ENCODE data around the gene CLPTM1.
"Not testable (repeated sequence)": the region's sequence is repeated elsewhere in the genome, so short reads cannot be mapped to it uniquely, and the experiment has no call there.

Gene CLPTM1

GRCh38 chr19:44961821-44962220, 6.6 kb downstream of the CLPTM1 start:
- Histone ChIP-seq H2BK5ac (ENCODE audit: low read length) (no peak overlapping the region), H4K8ac (ENCODE audit: low read depth, low read length) (no peak overlapping the region), H3K79me2 (ENCODE audit: control insufficient read depth, insufficient read depth, low read length) (peaks cover 33% of the 10 kb centered on the region), H3K56ac (ENCODE audit: low read length) (no peak overlapping the region), H3K27me3 (ENCODE audit: insufficient read depth, low read length, poor library complexity) (no peaks in the 10 kb centered on the region), H3K4me3 (ENCODE audit: low read length) (no peak overlapping the region), H3K4me1 (ENCODE audit: control insufficient read depth, low read depth, low read length) (no peaks in the 10 kb centered on the region), H3K79me1 (ENCODE audit: low read length) (peaks cover 31% of the 10 kb centered on the region), H4K5ac (ENCODE audit: low read length) (no peak overlapping the region), H3K4ac (ENCODE audit: low read depth, low read length) (no peak overlapping the region), H2BK15ac (replicated peaks; ENCODE audit: low read depth) (no peak overlapping the region), H3K4me2 (ENCODE audit: low read length) (no peak overlapping the region), H3K36me3 (ENCODE audit: control insufficient read depth, insufficient read depth, low read length) (peaks cover 1% of the 10 kb centered on the region), H3K23ac (ENCODE audit: low read length) (no peak overlapping the region), H2AK5ac (ENCODE audit: low read length) (no peak overlapping the region), H3K9ac (ENCODE audit: low read length) (no peak overlapping the region), H3K18ac (ENCODE audit: low read length) (no peak overlapping the region), H2BK120ac (ENCODE audit: low read depth, low read length) (no peak overlapping the region), H3K27ac (ENCODE audit: low read depth, low read length) (no peak overlapping the region)
- DNase-seq, result no peak
- WGBS (ENCODE audit: extremely low coverage, insufficient coverage, low lambda C conversion rate), result no CpG with 5 or more reads among the region's 8 CpGs

- H3K56ac ChIP-seq (ENCODE audit: low read length), result no peak overlapping the region
- H3K4me1 ChIP-seq (ENCODE audit: control insufficient read depth, low read depth, low read length), result no peaks in the 10 kb centered on the region
- WGBS (ENCODE audit: extremely low coverage, insufficient coverage, low lambda C conversion rate), result no CpG with 5 or more reads among the region's 5 CpGs
- H4K8ac ChIP-seq (ENCODE audit: low read depth, low read length), result no peak overlapping the region
- no peaks in the 10 kb centered on the region for H3K79me2 ChIP-seq (ENCODE audit: control insufficient read depth, insufficient read depth, low read length)
- no peak overlapping the region for H4K5ac ChIP-seq (ENCODE audit: low read length)
- no peak overlapping the region for H2BK15ac ChIP-seq (replicated peaks; ENCODE audit: low read depth)
- no peak overlapping the region for H2BK5ac ChIP-seq (ENCODE audit: low read length)
- no peak overlapping the region for H3K18ac ChIP-seq (ENCODE audit: low read length)
- H3K27me3 ChIP-seq (ENCODE audit: insufficient read depth, low read length, poor library complexity), result no peaks in the 10 kb centered on the region
- no peak overlapping the region for H2BK120ac ChIP-seq (ENCODE audit: low read depth, low read length)
- no peak overlapping the region for H2AK5ac ChIP-seq (ENCODE audit: low read length)
- H3K9ac ChIP-seq (ENCODE audit: low read length), result no peak overlapping the region
- no peak overlapping the region for H3K4ac ChIP-seq (ENCODE audit: low read depth, low read length)
- DNase-seq, result no peak
- H3K4me2 ChIP-seq (ENCODE audit: low read length), result no peak overlapping the region
- no peaks in the 10 kb centered on the region for H3K36me3 ChIP-seq (ENCODE audit: control insufficient read depth, insufficient read depth, low read length)
- H3K79me1 ChIP-seq (ENCODE audit: low read length), result no peaks in the 10 kb centered on the region
- no peak overlapping the region for H3K27ac ChIP-seq (ENCODE audit: low read depth, low read length)
- H3K4me3 ChIP-seq (ENCODE audit: low read length), result no peak overlapping the region
- H3K23ac ChIP-seq (ENCODE audit: low read length), result no peak overlapping the region
Measured at GRCh38 chr19:44968118-44968517, 12.9 kb downstream of the CLPTM1 start.

GRCh38 chr19:44968670-44969069, 13.5 kb downstream of the CLPTM1 start:
- Histone ChIP-seq H3K79me1 (ENCODE audit: low read length) (no peaks in the 10 kb centered on the region), H3K56ac (ENCODE audit: low read length) (no peak overlapping the region), H2BK120ac (ENCODE audit: low read depth, low read length) (no peak overlapping the region), H4K8ac (ENCODE audit: low read depth, low read length) (no peak overlapping the region), H3K9ac (ENCODE audit: low read length) (no peak overlapping the region), H3K18ac (ENCODE audit: low read length) (no peak overlapping the region), H3K36me3 (ENCODE audit: control insufficient read depth, insufficient read depth, low read length) (no peaks in the 10 kb centered on the region), H3K4me2 (ENCODE audit: low read length) (no peak overlapping the region), H2BK15ac (replicated peaks; ENCODE audit: low read depth) (no peak overlapping the region), H2BK5ac (ENCODE audit: low read length) (no peak overlapping the region), H4K5ac (ENCODE audit: low read length) (no peak overlapping the region), H3K27me3 (ENCODE audit: insufficient read depth, low read length, poor library complexity) (no peaks in the 10 kb centered on the region), H2AK5ac (ENCODE audit: low read length) (no peak overlapping the region), H3K4me1 (ENCODE audit: control insufficient read depth, low read depth, low read length) (no peaks in the 10 kb centered on the region), H3K79me2 (ENCODE audit: control insufficient read depth, insufficient read depth, low read length) (no peaks in the 10 kb centered on the region), H3K4me3 (ENCODE audit: low read length) (no peak overlapping the region), H3K27ac (ENCODE audit: low read depth, low read length) (no peak overlapping the region), H3K4ac (ENCODE audit: low read depth, low read length) (no peak overlapping the region), H3K23ac (ENCODE audit: low read length) (no peak overlapping the region)
- DNase-seq, result no peak
- WGBS (ENCODE audit: extremely low coverage, insufficient coverage, low lambda C conversion rate), result no CpG with 5 or more reads among the region's 4 CpGs

- Histone ChIP-seq H3K4me3 (ENCODE audit: low read length) (no peak overlapping the region), H2BK5ac (ENCODE audit: low read length) (no peak overlapping the region), H3K4me1 (ENCODE audit: control insufficient read depth, low read depth, low read length) (no peaks in the 10 kb centered on the region), H3K4me2 (ENCODE audit: low read length) (no peak overlapping the region), H3K79me1 (ENCODE audit: low read length) (no peaks in the 10 kb centered on the region), H3K18ac (ENCODE audit: low read length) (no peak overlapping the region), H2BK15ac (replicated peaks; ENCODE audit: low read depth) (no peak overlapping the region), H3K56ac (ENCODE audit: low read length) (no peak overlapping the region), H3K79me2 (ENCODE audit: control insufficient read depth, insufficient read depth, low read length) (no peaks in the 10 kb centered on the region), H4K8ac (ENCODE audit: low read depth, low read length) (no peak overlapping the region), H3K27ac (ENCODE audit: low read depth, low read length) (no peak overlapping the region), H2AK5ac (ENCODE audit: low read length) (no peak overlapping the region), H3K36me3 (ENCODE audit: control insufficient read depth, insufficient read depth, low read length) (no peaks in the 10 kb centered on the region), H4K5ac (ENCODE audit: low read length) (no peak overlapping the region), H3K23ac (ENCODE audit: low read length) (no peak overlapping the region), H3K9ac (ENCODE audit: low read length) (no peak overlapping the region), H3K4ac (ENCODE audit: low read depth, low read length) (no peak overlapping the region), H3K27me3 (ENCODE audit: insufficient read depth, low read length, poor library complexity) (no peaks in the 10 kb centered on the region), H2BK120ac (ENCODE audit: low read depth, low read length) (no peak overlapping the region)
- WGBS (ENCODE audit: extremely low coverage, insufficient coverage, low lambda C conversion rate), result no CpG with 5 or more reads among the region's 5 CpGs
- no peak for DNase-seq
Measured at GRCh38 chr19:44969437-44969836, 14.3 kb downstream of the CLPTM1 start.

- H3K79me1 ChIP-seq (ENCODE audit: low read length); H2BK5ac ChIP-seq (ENCODE audit: low read length); H3K4ac ChIP-seq (ENCODE audit: low read depth, low read length); H4K8ac ChIP-seq (ENCODE audit: low read depth, low read length); H3K4me2 ChIP-seq (ENCODE audit: low read length); H3K36me3 ChIP-seq (ENCODE audit: control insufficient read depth, insufficient read depth, low read length); DNase-seq; H4K5ac ChIP-seq (ENCODE audit: low read length); H2BK15ac ChIP-seq (replicated peaks; ENCODE audit: low read depth); H3K18ac ChIP-seq (ENCODE audit: low read length); H3K23ac ChIP-seq (ENCODE audit: low read length); H2AK5ac ChIP-seq (ENCODE audit: low read length); H2BK120ac ChIP-seq (ENCODE audit: low read depth, low read length); H3K27ac ChIP-seq (ENCODE audit: low read depth, low read length); H3K27me3 ChIP-seq (ENCODE audit: insufficient read depth, low read length, poor library complexity); H3K79me2 ChIP-seq (ENCODE audit: control insufficient read depth, insufficient read depth, low read length); H3K9ac ChIP-seq (ENCODE audit: low read length); H3K4me3 ChIP-seq (ENCODE audit: low read length); H3K4me1 ChIP-seq (ENCODE audit: control insufficient read depth, low read depth, low read length); H3K56ac ChIP-seq (ENCODE audit: low read length): not testable (repeated sequence)
- no CpG with 5 or more reads among the region's 6 CpGs for WGBS (ENCODE audit: extremely low coverage, insufficient coverage, low lambda C conversion rate)
Measured at GRCh38 chr19:44971451-44971850, 16.3 kb downstream of the CLPTM1 start.

- no peak for DNase-seq
- H3K56ac ChIP-seq (ENCODE audit: low read length), result no peak overlapping the region
- no peak overlapping the region for H2BK120ac ChIP-seq (ENCODE audit: low read depth, low read length)
- peaks cover 6% of the 10 kb centered on the region for H3K36me3 ChIP-seq (ENCODE audit: control insufficient read depth, insufficient read depth, low read length)
- no peaks in the 10 kb centered on the region for H3K79me2 ChIP-seq (ENCODE audit: control insufficient read depth, insufficient read depth, low read length)
- H3K4me2 ChIP-seq (ENCODE audit: low read length), result no peak overlapping the region
- no peak overlapping the region for H2BK15ac ChIP-seq (replicated peaks; ENCODE audit: low read depth)
- no peak overlapping the region for H3K4ac ChIP-seq (ENCODE audit: low read depth, low read length)
- H4K5ac ChIP-seq (ENCODE audit: low read length), result no peak overlapping the region
- no peak overlapping the region for H3K27ac ChIP-seq (ENCODE audit: low read depth, low read length)
- WGBS (ENCODE audit: extremely low coverage, insufficient coverage, low lambda C conversion rate), result no CpG with 5 or more reads among the region's 13 CpGs
- H3K79me1 ChIP-seq (ENCODE audit: low read length), result no peaks in the 10 kb centered on the region
- H3K9ac ChIP-seq (ENCODE audit: low read length), result no peak overlapping the region
- no peak overlapping the region for H3K18ac ChIP-seq (ENCODE audit: low read length)
- H3K23ac ChIP-seq (ENCODE audit: low read length), result no peak overlapping the region
- no peak overlapping the region for H2AK5ac ChIP-seq (ENCODE audit: low read length)
- H3K4me1 ChIP-seq (ENCODE audit: control insufficient read depth, low read depth, low read length), result no peaks in the 10 kb centered on the region
- H3K4me3 ChIP-seq (ENCODE audit: low read length), result no peak overlapping the region
- H3K27me3 ChIP-seq (ENCODE audit: insufficient read depth, low read length, poor library complexity), result no peaks in the 10 kb centered on the region
- no peak overlapping the region for H2BK5ac ChIP-seq (ENCODE audit: low read length)
- H4K8ac ChIP-seq (ENCODE audit: low read depth, low read length), result no peak overlapping the region
Measured at GRCh38 chr19:44972802-44973201, 17.6 kb downstream of the CLPTM1 start.

All from mesendoderm (in vitro differentiated cells).